Measurements from ENCODE around the gene RHOA. TPM values are rescaled to one million over a fixed set of nuclear protein-coding genes. Genes with fewer than 3 reads are reported as not detected.

RHOA gene
- total and polyA plus RNA-seq, 2 of the 13 experiments (the other 11 are each of a cell fraction or from before 2014, with no cell fraction given), result 131 to 177 TPM

- 0 out of 2 replicates have a peak, but pooled peaks have one; percentile 12 for TF ChIP-seq BORCS8-MEF2B (CRISPR knock-in tag; IDR thresholded peaks at IDR 0.05)
- TF ChIP-seq RXRB (CRISPR knock-in tag; IDR thresholded peaks at IDR 0.05; ENCODE audit: borderline replicate concordance), result no peak
- TF ChIP-seq ZNF713 (CRISPR knock-in tag; IDR thresholded peaks at IDR 0.05), result no peak
- TF ChIP-seq ZNF468 (CRISPR knock-in tag; IDR thresholded peaks at IDR 0.05), result no peak
- TF ChIP-seq GFI1 (CRISPR knock-in tag; IDR thresholded peaks at IDR 0.05; ENCODE audit: borderline replicate concordance), result no peak
- peak; percentile 7; the same call in 1 of the 2 replicates for TF ChIP-seq ZNF232 (CRISPR knock-in tag; IDR thresholded peaks at IDR 0.05; ENCODE audit: borderline replicate concordance)
- TF ChIP-seq SRSF1 (optimal IDR thresholded peaks at IDR 0.05; ENCODE audit: low read depth, low read length), result no peak
- TF ChIP-seq ZNF501 (CRISPR knock-in tag; IDR thresholded peaks at IDR 0.05), result peak; percentile 65; the same call in 1 of the 2 replicates
- TF ChIP-seq, protein P1, sequence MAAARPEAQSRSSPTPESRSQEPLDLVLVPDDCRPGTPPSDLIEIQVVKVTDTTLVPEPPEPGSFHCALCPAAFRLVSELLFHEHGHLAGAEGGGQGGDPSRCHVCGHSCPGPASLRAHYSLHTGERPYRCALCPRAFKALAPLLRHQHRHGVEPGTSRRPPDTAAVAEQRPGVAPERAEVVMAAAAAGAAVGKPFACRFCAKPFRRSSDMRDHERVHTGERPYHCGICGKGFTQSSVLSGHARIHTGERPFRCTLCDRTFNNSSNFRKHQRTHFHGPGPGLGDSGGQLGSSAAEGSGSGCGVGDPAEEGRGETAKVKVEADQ (CRISPR knock-in tag; IDR thresholded peaks at IDR 0.05; ENCODE audit: borderline replicate concordance), result no peak
- TF ChIP-seq CREB3 (CRISPR knock-in tag; IDR thresholded peaks at IDR 0.05), result no peak
- TF ChIP-seq EZH2 (conservative IDR thresholded peaks at IDR 0.05; ENCODE audit: low read depth, low read length), result no peak
- TF ChIP-seq GABPA (IDR thresholded peaks at IDR 0.05; ENCODE audit: low read depth, low read length), result peak; percentile 33; the same call in 1 of the 2 replicates
- TF ChIP-seq GABPA (CRISPR knock-in tag; IDR thresholded peaks at IDR 0.05; ENCODE audit: low read depth), result peak; percentile 62
- no peak for TF ChIP-seq ZNF101 (CRISPR knock-in tag; IDR thresholded peaks at IDR 0.05; ENCODE audit: borderline replicate concordance, low read depth)
- no peak for TF ChIP-seq SP140L (CRISPR knock-in tag; IDR thresholded peaks at IDR 0.05; ENCODE audit: borderline replicate concordance)
- 0 out of 2 replicates have a peak, but pooled peaks have one; percentile 82 for TF ChIP-seq PAWR (CRISPR knock-in tag; IDR thresholded peaks at IDR 0.05; ENCODE audit: borderline replicate concordance)
- TF ChIP-seq ZNF639 (CRISPR knock-in tag; conservative IDR thresholded peaks at IDR 0.05), result no peak
- peak; percentile 83 for TF ChIP-seq KMT2B (CRISPR knock-in tag; IDR thresholded peaks at IDR 0.05)
- TF ChIP-seq ZNF207 (IDR thresholded peaks at IDR 0.05; ENCODE audit: borderline replicate concordance), result no peak
- no peak for TF ChIP-seq NPAS2 (CRISPR knock-in tag; IDR thresholded peaks at IDR 0.05; ENCODE audit: borderline replicate concordance)
- 0 out of 2 replicates have a peak, but pooled peaks have one; percentile 55 for TF ChIP-seq FOXC1 (CRISPR knock-in tag; IDR thresholded peaks at IDR 0.05; ENCODE audit: borderline replicate concordance)
- TF ChIP-seq ZNF549 (CRISPR knock-in tag; IDR thresholded peaks at IDR 0.05), result no peak
- TF ChIP-seq RARG (CRISPR knock-in tag; IDR thresholded peaks at IDR 0.05; ENCODE audit: low read depth), result no peak
- peak; percentile 72 for TF ChIP-seq NR2F2 (IDR thresholded peaks at IDR 0.05; ENCODE audit: borderline replicate concordance, low read depth)
- no peak for TF ChIP-seq ZSCAN9 (CRISPR knock-in tag; IDR thresholded peaks at IDR 0.05; ENCODE audit: borderline replicate concordance)
- TF ChIP-seq ZNF333 (CRISPR knock-in tag; IDR thresholded peaks at IDR 0.05; ENCODE audit: borderline replicate concordance), result no peak
Observed at GRCh38 chr3:49422379-49423248, 10.8 kb upstream of the RHOA start, which contains the start of gene AMT (continued).
